IMR-90 (cell line): ENCODE results near the gene ROBO1. TPM values are rescaled to one million over a fixed set of nuclear protein-coding genes. Genes with fewer than 3 reads are reported as not detected.

ENCODE experiments used
- ATAC-seq: fragments of 200-7000 bp; cut with Tn5 transposase; 2 replicates; pipeline ENCODE4 v1.9.1; 2020; ENCODE audit warnings: low read depth, mild to moderate bottlenecking, moderate library complexity
- BruUV-seq: library from RNA; stranded (reverse); fragments of 400-500 nt; replicated peaks from 2 replicates; lab custom pipeline; 2021; lab: Mats Ljungman, UMichigan
- CTCF ChIA-PET: fragments of 300-600 bp; formaldehyde crosslinking; extraction: SDS; loops from one replicate; lab custom pipeline; 2021; ENCODE audit warnings: antibody characterized with exemption; lab: Yijun Ruan, JAX
- POLR2A ChIA-PET: fragments of 300-600 bp; sonication (Branson Sonifier 250); formaldehyde crosslinking; loops from one replicate; lab custom pipeline; 2022; ENCODE audit warnings: antibody characterized with exemption; ENCODE audit not compliant: unreplicated experiment; lab: Charles Lee
- DNase-seq: peaks from one replicate; pipeline ENCODE4 v3.0.0; 2013
- H2AFZ ChIP-seq: replicated peaks from 2 replicates; pipeline ENCODE3; 2013; ENCODE audit warnings: low read length, mild to moderate bottlenecking; ENCODE audit not compliant: poor library complexity
- H2AK5ac ChIP-seq: 2 replicates; pipeline ENCODE4 v1.6.1; 2013; ENCODE audit warnings: low read depth, low read length, inconsistent platforms
- H2AK9ac ChIP-seq: replicated peaks from 2 replicates; pipeline ENCODE3; 2013; ENCODE audit warnings: mild to moderate bottlenecking, low read depth, low read length, moderate library complexity; ENCODE audit not compliant: poor library complexity
- H2BK120ac ChIP-seq: 2 replicates; pipeline ENCODE4 v1.6.1; 2013; ENCODE audit warnings: low read depth, low read length, inconsistent platforms
- H2BK15ac ChIP-seq: 3 replicates; pipeline ENCODE4 v1.6.1; 2013; ENCODE audit warnings: low read depth, low read length, inconsistent platforms
- H2BK20ac ChIP-seq: 2 replicates; pipeline ENCODE4 v1.6.1; 2013; ENCODE audit warnings: low read depth, mild to moderate bottlenecking, inconsistent platforms, low read length, moderate library complexity
- H2BK5ac ChIP-seq: 2 replicates; pipeline ENCODE4 v1.6.1; 2013; ENCODE audit warnings: mild to moderate bottlenecking, low read depth, low read length, inconsistent platforms; ENCODE audit not compliant: poor library complexity, severe bottlenecking
- H3K14ac ChIP-seq: replicated peaks from 2 replicates; pipeline ENCODE4 v1.6.1; 2013; ENCODE audit warnings: low read depth, low read length, inconsistent platforms
- H3K18ac ChIP-seq: 2 replicates; pipeline ENCODE4 v1.6.1; 2013; ENCODE audit warnings: low read depth, low read length, control low read depth
- H3K23ac ChIP-seq: 2 replicates; pipeline ENCODE4 v1.6.1; 2013; ENCODE audit warnings: low read depth, low read length, inconsistent platforms
- H3K27ac ChIP-seq: 2 replicates; pipeline ENCODE4 v1.5.1; 2013; ENCODE audit warnings: mild to moderate bottlenecking, control low read depth, low read length; ENCODE audit not compliant: insufficient read depth
- H3K27me3 ChIP-seq: 2 replicates; pipeline ENCODE4 v1.6.1; 2013; ENCODE audit warnings: low read length; ENCODE audit not compliant: control insufficient read depth, insufficient read depth
- H3K36me3 ChIP-seq: 2 replicates; pipeline ENCODE4 v1.6.1; 2013; ENCODE audit warnings: low read length, mixed read lengths; ENCODE audit not compliant: control insufficient read depth, insufficient read depth
- H3K4ac ChIP-seq: 2 replicates; pipeline ENCODE4 v1.6.1; 2013; ENCODE audit warnings: low read depth, low read length, inconsistent platforms
- H3K4me1 ChIP-seq: 2 replicates; pipeline ENCODE4 v1.6.1; 2013; ENCODE audit warnings: low read length, mixed read lengths; ENCODE audit not compliant: control insufficient read depth, insufficient read depth
- H3K4me2 ChIP-seq: 2 replicates; pipeline ENCODE4 v1.6.1; 2013; ENCODE audit warnings: low read depth, mild to moderate bottlenecking, control low read depth, low read length, moderate library complexity
- H3K4me3 ChIP-seq: 2 replicates; pipeline ENCODE4 v1.5.1; 2013; ENCODE audit warnings: low read depth, mild to moderate bottlenecking, control low read depth, low read length, moderate library complexity; ENCODE audit not compliant: insufficient read depth
- H3K56ac ChIP-seq: 2 replicates; pipeline ENCODE4 v1.6.1; 2013; ENCODE audit warnings: low read length, inconsistent platforms; ENCODE audit not compliant: insufficient read depth; ENCODE audit errors: extremely low read depth
- H3K79me1 ChIP-seq, 2 experiments: 2 replicates each; pipeline ENCODE4 v1.6.1; 2013; ENCODE audit warnings: low read length in 2 of 2, inconsistent platforms in 1 of 2, low read depth in 1 of 2
- H3K9ac ChIP-seq: 2 replicates; pipeline ENCODE4 v1.6.1; 2013; ENCODE audit warnings: low read depth, low read length, control low read depth
- H3K9me1 ChIP-seq: 2 replicates; pipeline ENCODE4 v1.6.1; 2013; ENCODE audit warnings: low read length, inconsistent platforms; ENCODE audit not compliant: insufficient read depth
- H3K9me3 ChIP-seq: 2 replicates; pipeline ENCODE4 v1.6.1; 2013; ENCODE audit warnings: low read length; ENCODE audit not compliant: control insufficient read depth, insufficient read depth
- H4K20me1 ChIP-seq: 2 replicates; pipeline ENCODE4 v1.6.1; 2013; ENCODE audit warnings: low read length, inconsistent platforms; ENCODE audit not compliant: insufficient read depth
- H4K5ac ChIP-seq: 2 replicates; pipeline ENCODE4 v1.6.1; 2013; ENCODE audit warnings: mild to moderate bottlenecking, low read depth, low read length, control low read depth
- H4K8ac ChIP-seq, 2 experiments: 2 replicates each; pipeline ENCODE4 v1.6.1; 2013; ENCODE audit warnings: low read depth in 2 of 2, low read length in 2 of 2, control low read depth in 1 of 2, inconsistent platforms in 1 of 2
- H4K91ac ChIP-seq: 2 replicates; pipeline ENCODE4 v1.6.1; 2013; ENCODE audit warnings: low read depth, low read length, inconsistent platforms; ENCODE audit not compliant: insufficient read depth
- BHLHE40 ChIP-seq: fragments of 150-350 bp; IDR thresholded peaks from 2 replicates; pipeline ENCODE4 v1.6.1; 2016; ENCODE audit warnings: mild to moderate bottlenecking, low read depth, low read length
- CHD1 ChIP-seq: IDR thresholded peaks from 2 replicates; pipeline ENCODE4 v1.6.1; 2012; ENCODE audit warnings: low read depth, low read length, improper control_type of control experiment
- CTCF ChIP-seq: conservative IDR thresholded peaks from 2 replicates; pipeline ENCODE4 v1.5.1; 2012; ENCODE audit warnings: mild to moderate bottlenecking, low read depth, low read length, improper control_type of control experiment
- ELK1 ChIP-seq: fragments of 150-350 bp; IDR thresholded peaks from 2 replicates; pipeline ENCODE4 v1.6.1; 2016; ENCODE audit warnings: low read depth, mild to moderate bottlenecking, low read length, moderate library complexity, borderline replicate concordance
- FOS ChIP-seq: fragments of 150-350 bp; IDR thresholded peaks from 2 replicates; pipeline ENCODE4 v1.6.1; 2016; ENCODE audit warnings: low read depth, low read length
- MAFK ChIP-seq: IDR thresholded peaks from 2 replicates; pipeline ENCODE4 v1.6.1; 2012; ENCODE audit warnings: low read depth, low read length, improper control_type of control experiment
- MAZ ChIP-seq: IDR thresholded peaks from 2 replicates; pipeline ENCODE4 v1.6.1; 2012; ENCODE audit warnings: low read depth, mild to moderate bottlenecking, low read length, improper control_type of control experiment, moderate library complexity, borderline replicate concordance
- NFE2L2 ChIP-seq: fragments of 150-350 bp; IDR thresholded peaks from 2 replicates; pipeline ENCODE4 v1.6.1; 2016; ENCODE audit warnings: low read depth, mild to moderate bottlenecking, low read length
- RAD21 ChIP-seq: IDR thresholded peaks from 2 replicates; pipeline ENCODE4 v1.6.1; 2012; ENCODE audit warnings: low read length, improper control_type of control experiment
- RCOR1 ChIP-seq: IDR thresholded peaks from 2 replicates; pipeline ENCODE4 v1.6.1; 2012; ENCODE audit warnings: mild to moderate bottlenecking, low read length, improper control_type of control experiment; ENCODE audit not compliant: insufficient replicate concordance
- SMC3 ChIP-seq: fragments of 150-350 bp; IDR thresholded peaks from 2 replicates; pipeline ENCODE4 v1.6.1; 2016; ENCODE audit warnings: low read depth, mild to moderate bottlenecking, antibody characterized with exemption, low read length, moderate library complexity
- USF2 ChIP-seq: fragments of 150-350 bp; IDR thresholded peaks from 2 replicates; pipeline ENCODE4 v1.6.1; 2017; ENCODE audit warnings: mild to moderate bottlenecking, antibody characterized with exemption, low read length, low read depth
- WGBS, 2 experiments: methylation state at CpG; one replicate each; pipeline versions ENCODE4 v1.1.5 to v1.1.7; 2013; ENCODE audit warnings: missing lambda C conversion rate in 2 of 2; ENCODE audit not compliant: insufficient read length in 1 of 2; ENCODE audit errors: extremely low coverage in 2 of 2; 5-methylcytosine and 5-hydroxymethylcytosine counted together
- dilution Hi-C: fragments of 300-500 bp; cut with HindIII; formaldehyde crosslinking; loops from one replicate; pipeline ENCODE4 v1.14.3; 2018; ENCODE audit warnings: low sequenced_read_pairs; ENCODE audit not compliant: unreplicated experiment
- in situ Hi-C: fragments of 300-500 bp; cut with MboI; formaldehyde crosslinking; loops from 3 replicates; pipeline ENCODE4 v1.14.3; 2019; ENCODE audit warnings: low sequenced_read_pairs, inconsistent platforms, mixed read lengths
- intact Hi-C: fragments of 100-400 bp; cut with micrococcal nuclease; formaldehyde crosslinking; loops from 2 replicates; pipeline ENCODE4 v1.10.0; 2022
- polyA plus RNA-seq, 3 experiments: library from polyadenylated mRNA; depleted of rRNA; stranded (reverse); fragments of >200 nt; gene quantifications; 2 replicates each; pipeline ENCODE4 v1.2.3, GENCODE V29; 2012; ENCODE audit warnings: low replicate concordance in 1 of 3
- total RNA-seq: library from RNA; depleted of rRNA; stranded (reverse); fragments of >200 nt; gene quantifications from 2 replicates; pipeline ENCODE4 v1.2.3, GENCODE V29; 2012

The ROBO1 gene
- total and polyA plus RNA-seq, 2 of the 4 experiments (the other 2 are of a cell fraction) = 24.1 to 53.9 TPM

GRCh38 chr3:78900426-78900825, 867.4 kb downstream of the ROBO1 start:
- Histone ChIP-seq H3K56ac (no peak overlapping the region), H3K9me3 (no peaks in the 10 kb centered on the region), H3K18ac (no peak overlapping the region), H4K5ac (no peak overlapping the region), H2BK20ac (no peak overlapping the region), H3K27ac (no peak overlapping the region), H2AFZ (no peak overlapping the region), H2BK5ac (no peak overlapping the region), H2BK120ac (no peak overlapping the region), H4K20me1 (no peaks in the 10 kb centered on the region; the same call in 1 of the 2 replicates), H3K14ac (no peak overlapping the region), H2AK5ac (no peak overlapping the region), H3K9me1 (peaks cover 7% of the 10 kb centered on the region), H3K4ac (no peak overlapping the region), H3K9ac (no peak overlapping the region), H2BK15ac (no peak overlapping the region), H4K8ac (no peak overlapping the region), H3K4me3 (no peak overlapping the region), H3K4me2 (no peak overlapping the region), H3K27me3 (no peaks in the 10 kb centered on the region), H3K79me1 (peaks cover 9 to 16% of the 10 kb centered on the region in 2 experiments), H2AK9ac (no peak overlapping the region), H4K91ac (no peak overlapping the region), H3K4me1 (peaks cover 1% of the 10 kb centered on the region; the same call in 1 of the 2 replicates), H3K36me3 (no peaks in the 10 kb centered on the region), H3K23ac (no peak overlapping the region)
- ChIA-PET POLR2A (no interaction called here), CTCF (no interaction called here)
- dilution Hi-C loops = no loop called here
- DNase-seq (peak; percentile 59), ATAC-seq (peak; percentile 77)
- WGBS, 2 experiments = no CpG with 5 or more reads among the region's 1 CpG
- in situ Hi-C loops = no loop called here
- no TSS peak for BruUV-seq
- intact Hi-C loops = no loop called here
- TF ChIP-seq FOS (no peak), CTCF (no peak), USF2 (no peak), BHLHE40 (no peak), CHD1 (no peak), RCOR1 (no peak), MAFK (no peak), ELK1 (no peak), NFE2L2 (no peak), MAZ (no peak), SMC3 (no peak), RAD21 (no peak)
